ENCODE data around the gene TBX6. TPM values are rescaled to one million over a fixed set of nuclear protein-coding genes. Genes with fewer than 3 reads are reported as not detected.
"Not testable (repeated sequence)": the region's sequence is repeated elsewhere in the genome, so short reads cannot be mapped to it uniquely, and the experiment has no call there.

The TBX6 gene
- total RNA-seq, 1 experiment from 2014 or later, result not detected

DNA sequence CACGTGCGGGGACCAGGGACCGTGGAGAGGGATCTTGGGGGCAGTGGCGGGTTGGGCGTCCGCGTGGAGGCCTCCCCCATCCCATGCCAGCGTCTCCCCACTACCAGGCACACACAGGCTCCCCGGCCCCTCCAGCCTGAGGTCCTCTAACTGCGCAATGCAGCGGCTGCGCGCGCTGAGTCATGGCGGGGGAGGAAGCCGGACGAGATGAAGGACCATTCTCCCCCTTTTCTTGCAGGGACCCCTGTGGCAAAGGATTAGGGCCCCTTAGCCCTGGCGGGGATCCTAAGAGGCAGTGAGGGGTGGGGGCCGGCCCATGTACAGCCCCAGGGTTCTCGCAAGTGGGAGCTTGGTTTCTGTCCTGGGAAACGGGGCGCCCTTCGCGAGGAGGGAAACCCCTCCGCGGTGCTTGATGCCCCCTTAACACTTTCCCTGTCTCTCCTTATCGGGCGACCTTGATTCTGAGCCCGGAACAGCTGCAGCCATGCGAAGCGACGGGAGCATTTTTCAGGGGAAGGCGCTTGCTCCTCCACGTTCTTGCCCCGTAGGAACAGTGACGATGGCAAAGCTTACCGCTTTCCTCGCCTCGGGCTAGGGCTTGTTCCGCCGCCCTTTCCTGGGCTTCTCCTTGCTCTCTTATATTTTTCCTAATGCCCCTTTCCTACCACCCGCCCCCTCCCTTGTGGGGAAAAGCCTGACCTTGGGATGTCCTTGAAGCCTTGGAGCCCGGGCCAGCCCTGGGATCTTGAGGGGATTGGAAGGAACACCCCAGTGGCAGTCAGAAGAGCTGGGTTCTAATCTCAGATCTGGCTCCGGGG is 25.6 kb downstream of the TBX6 start:
- DNase-seq (ENCODE audit: low spot score), result no peak

DNA sequence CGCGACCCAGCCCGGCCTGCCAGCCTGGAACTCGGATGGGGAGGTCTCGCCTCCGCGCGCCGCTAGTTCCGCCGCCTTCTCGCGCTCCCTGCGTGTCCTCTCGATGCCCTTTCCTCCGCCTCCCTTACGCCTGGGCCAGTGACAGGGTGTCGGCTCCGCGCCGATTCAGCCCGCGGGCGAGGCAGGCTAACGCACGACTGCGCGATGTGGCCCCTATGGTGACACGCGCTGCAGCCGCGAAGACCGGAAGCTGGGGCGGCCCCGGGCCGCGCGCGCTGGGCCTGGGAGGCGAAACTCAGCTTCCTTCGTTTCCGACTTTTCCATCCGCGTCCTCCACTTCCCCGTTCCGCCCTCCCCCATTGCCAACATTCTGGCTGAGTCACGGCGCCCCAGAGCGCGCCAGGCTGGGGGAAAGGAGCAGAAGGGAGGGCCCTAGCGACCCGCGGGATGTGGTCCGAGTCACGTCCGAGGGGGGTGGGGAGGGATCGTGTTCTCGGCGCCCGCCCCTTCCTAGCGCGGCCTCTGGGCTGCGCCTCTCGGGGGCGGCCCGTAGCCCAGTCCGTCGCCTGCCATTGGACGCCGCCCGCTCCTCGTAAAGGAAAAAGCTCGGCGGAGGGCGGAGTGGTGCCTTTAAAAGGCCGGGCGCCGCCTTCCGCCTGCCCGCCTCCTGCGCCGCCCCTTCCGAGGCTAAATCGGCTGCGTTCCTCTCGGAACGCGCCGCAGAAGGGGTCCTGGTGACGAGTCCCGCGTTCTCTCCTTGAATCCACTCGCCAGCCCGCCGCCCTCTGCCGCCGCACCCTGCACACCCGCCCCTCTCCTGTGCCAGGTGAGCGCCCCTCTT is 26.4 kb downstream of the TBX6 start, which contains the start of gene ALDOA:
ALDOA (plus strand) TSS at position 659 of the 841 bp plus-strand sequence. CDS start 1,138 bp downstream, outside the sequence.
- peak; percentile 97 for DNase-seq (ENCODE audit: low spot score)

DNA sequence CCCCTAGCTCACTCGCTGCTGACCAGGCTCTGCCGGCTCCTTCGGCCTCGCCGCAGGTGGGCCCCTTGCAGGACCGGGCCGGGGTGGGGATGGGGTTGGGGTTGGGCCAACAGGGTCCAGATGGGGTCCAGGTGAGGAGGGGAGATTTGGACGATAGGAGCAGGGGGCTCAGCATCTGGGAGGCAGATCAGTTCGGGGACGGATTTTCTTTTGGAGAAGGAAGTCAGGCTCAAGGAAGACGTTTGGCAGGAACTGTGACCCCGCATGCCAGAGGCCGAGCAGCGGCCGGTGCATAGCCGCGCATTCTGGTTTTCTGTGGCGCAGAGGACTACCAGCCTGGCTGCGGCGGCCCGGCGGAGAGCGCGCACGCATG is 27.0 kb downstream of the TBX6 start:
- DNase-seq (ENCODE audit: low spot score), result no peak

DNA sequence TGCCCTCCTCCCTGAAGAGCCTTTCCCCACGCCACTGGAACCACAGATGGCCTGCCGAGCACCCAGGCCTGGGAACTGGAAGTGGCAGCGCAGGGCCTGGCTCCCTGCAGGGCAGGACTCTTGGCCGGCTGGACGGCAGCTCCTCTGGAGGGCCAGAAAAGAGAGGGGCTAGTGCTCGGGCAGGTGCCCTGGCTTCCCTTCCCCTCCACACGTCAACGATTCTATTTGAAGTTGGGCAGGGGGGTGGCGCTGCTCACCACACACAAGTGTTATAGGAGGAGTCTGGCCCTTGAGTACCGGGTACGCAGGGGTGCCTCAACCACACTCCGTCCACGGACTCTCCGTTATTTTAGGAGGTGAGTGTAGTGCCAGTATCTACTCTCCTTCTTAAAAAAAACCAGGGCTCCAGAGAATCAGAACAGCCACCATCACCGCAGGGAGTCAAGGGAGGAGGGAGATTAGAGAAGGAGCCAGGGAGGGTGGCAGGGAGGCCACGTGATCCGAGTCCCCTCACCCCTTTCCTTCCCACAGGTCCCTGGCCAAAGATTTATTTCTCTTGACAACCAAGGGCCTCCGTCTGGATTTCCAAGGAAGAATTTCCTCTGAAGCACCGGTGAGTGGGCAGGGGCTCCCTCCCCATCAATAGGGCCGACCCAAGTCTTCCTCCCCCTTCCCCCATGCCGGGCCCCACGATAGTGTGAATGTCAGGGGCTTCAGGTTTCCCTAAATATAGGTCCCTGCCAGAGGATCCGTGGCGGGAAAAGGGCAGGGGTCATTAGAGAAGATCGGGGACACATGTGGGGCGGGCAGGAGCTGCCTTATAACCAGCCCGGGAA is 27.6 kb downstream of the TBX6 start:
- DNase-seq (ENCODE audit: low spot score), result peak; percentile 40

DNA sequence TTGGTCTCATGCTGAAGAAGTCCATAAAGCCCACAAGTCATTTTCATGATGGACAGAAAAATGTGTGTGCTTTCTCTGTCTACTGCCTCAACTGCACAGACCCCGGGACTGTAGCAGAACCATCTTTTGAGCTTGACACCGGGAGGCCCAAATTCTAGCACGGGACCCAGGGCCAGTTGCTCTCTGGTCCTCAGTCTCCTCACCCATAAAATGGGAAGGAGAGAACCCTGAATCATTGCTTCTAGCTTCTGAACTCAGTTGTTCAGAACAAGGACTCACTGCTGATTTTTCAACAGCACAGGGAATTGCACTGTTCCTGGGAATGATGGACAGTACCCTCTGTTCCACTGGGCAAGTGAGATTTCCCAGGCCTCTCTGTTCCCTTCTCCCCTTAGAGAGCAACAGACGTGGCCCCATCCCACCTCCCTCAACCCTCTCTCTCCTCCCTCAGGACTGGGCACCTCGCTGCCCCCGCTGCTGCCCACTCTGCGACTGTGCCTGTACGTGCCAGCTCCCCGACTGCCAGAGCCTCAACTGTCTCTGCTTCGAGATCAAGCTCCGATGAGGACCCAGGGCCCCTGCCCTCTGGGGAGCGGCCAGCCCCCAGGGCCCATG is 28.3 kb downstream of the TBX6 start:
- no peak for DNase-seq (ENCODE audit: low spot score)

DNA sequence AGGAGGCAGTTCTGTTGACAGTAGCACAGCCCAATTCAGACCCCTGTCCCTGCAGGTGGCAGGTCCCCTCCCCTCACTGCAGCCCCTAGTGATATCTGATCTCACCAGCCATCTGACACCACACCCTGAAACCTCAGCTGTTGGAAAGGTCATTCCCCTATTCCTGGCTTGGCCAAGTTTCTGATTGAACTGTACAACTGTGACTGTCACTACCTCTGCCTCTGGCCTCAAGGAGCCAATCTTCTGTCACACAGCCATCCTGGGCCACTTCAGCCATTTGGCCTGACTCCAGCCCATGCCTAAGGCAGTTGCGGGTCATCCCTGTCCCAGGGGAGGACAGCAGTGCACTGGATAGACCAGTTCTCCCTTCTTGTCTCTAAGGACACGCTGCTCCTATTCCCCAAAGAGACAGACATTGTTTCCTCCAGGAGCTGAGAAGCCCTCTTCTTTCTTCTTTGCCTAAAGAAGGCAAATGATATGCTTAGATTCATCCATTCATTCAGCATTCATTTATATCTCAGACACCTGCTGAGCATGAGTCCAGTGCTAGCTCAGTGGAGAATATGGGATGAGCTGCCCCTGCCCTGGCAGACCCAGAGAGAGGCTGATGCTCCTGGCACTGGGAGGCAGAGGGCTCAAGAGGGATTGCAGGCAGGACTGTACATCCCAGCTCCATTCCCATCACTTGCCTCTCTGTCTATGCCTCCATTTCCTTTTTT is 30.7 kb downstream of the TBX6 start:
- no peak for DNase-seq (ENCODE audit: low spot score)

DNA sequence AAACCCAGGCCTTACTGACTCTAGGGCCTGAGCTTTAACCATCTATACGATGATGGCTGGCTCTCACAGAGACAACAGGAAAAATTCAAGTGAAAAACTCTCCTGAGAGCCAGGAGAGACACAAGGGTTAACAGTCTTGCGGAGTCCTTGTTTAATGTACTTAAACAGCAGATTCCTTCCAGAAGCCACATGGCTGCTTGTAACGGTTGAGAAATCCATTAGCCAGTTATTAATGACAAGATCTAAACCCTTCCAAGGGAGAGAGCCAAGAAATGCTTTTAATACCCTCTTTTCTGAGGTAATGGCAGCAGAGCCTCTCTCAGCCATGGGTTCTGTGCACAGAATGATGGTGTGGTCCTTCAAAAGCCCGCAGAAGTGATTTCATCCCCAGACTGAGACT is 31.4 kb downstream of the TBX6 start:
- DNase-seq (ENCODE audit: low spot score), result no peak

DNA sequence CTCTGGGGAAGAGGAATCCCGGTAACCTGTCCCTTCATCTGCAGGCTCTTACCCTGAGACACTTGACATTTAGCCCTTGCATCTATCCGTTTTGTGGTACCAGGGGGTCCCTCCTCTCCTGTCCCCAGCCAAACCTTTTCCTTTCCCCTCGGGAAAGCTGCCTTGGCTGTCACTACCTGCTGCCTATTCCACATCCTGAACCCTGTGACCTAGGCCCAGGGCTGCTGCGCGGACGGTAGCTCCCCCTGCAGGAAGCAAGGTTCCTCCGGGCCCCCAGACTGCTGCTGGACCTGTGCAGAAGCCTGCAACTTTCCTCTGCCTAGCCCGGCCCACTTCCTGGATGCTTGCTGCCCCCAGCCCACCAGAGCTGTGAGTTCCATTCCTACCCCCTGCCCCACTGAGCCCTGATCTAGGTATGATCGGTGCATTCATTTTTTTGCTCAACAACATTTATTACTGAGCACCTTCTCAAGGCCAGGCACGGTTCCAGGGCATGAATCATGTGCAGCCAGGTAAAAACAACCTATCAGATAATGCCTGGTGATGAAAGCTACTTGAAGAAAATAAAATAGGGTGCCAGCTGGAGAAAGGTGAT is 36.7 kb downstream of the TBX6 start:
- DNase-seq (ENCODE audit: low spot score), result no peak

DNA sequence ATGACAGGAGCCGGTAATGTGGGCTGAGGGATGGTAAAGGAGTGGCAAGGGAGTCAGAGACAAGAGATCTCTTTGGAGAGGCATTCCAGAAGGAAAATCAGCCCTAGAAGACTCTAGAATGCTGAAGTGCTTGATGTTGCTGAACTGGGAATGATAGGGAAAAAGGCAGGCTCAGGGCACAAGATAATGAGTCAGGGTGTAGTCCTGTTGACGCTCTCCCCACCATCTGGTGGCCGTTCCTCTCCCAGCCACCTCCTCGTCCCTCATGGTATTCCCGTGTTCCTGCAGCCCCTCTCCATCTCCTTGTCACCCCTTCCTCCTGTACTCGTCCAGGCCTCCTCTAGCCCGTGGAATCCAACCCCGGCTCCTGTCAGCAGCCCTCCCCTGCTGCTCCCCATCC is 37.3 kb downstream of the TBX6 start:
- DNase-seq (ENCODE audit: low spot score), result no peak

DNA sequence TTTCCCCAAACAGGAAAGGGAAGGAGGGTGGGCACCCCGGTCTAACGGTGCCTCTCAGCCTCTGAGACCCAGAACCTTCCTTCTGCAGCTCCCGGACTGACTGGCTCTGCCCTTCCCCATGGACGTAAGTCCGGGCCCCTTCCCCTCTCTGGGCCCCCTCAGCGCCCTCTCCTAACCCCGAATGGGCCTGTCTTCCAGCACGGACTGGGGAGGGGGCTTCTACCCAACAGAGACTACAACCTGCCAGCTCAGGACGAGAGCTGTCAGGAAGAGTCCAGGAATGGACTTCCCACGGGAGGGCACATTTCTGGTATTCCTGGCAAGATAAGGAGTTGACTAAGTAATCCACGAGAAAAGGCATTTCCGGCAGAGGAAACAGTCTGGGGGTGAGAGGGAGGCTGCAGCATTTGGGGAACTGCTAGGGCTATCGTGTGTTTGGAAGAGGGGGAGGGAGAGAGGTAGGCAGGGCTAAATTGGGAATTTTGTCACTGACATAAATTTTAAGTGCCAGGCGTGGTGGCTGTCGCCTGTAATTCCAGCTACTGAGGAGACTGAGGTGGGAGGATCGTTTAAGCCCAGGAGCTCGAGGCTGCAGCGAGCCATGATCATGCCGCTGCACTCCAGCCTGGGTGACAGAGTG is 38.2 kb downstream of the TBX6 start:
- no peak for DNase-seq (ENCODE audit: low spot score)

DNA sequence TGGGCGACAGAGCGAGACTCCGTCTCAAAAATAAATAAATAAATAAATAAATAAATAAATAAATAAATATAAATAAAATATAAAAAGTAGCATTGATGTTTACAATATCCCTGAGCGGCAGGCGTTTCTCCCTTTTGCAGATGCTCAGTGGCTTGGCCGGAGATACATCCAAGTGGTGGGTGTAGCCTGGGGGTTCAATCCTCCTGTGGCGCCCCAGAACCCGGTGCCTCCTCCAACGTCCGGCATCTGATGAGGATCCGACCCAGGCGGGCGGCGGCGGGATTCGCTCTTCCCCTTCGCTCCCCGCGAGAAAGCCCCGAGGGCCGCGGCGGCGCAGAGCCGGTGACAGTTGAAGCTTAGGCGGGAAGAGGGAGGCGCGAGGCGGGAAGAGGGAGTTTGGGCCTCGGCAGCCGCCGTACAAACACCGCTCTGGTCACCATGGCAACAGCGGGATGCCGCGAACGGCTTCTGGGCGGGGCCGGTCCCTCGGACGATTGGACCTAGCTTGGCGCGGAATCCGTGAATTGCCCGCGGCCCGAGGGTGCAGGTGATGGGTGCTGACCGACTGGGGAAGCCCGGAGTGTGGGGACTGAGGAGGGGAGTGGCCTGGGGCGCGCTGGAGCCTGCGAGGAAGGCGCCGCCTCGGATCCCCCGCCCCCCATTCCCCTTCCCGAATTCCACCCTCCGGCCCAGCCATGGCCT is 38.9 kb downstream of the TBX6 start:
- peak; percentile 86 for DNase-seq (ENCODE audit: low spot score)

DNA sequence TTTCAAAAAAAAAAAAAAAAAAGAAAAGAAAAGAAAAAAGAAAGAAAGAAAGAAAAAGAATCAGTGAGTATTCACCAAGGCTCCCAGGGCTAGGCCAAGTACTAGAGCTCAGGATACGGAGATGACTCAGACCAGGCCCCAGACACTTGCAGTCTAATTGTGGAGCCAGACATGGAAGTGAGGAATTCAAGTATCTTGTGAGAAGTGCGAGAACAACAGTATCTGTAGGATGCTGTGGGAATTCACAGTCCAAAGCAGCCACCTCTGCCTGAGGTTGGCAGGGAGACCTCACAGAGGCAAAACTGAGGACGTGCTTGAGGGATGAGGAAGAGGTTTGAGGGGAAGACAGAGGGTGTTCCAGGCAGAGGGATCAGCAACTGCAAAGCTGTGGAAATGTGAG is 40.2 kb downstream of the TBX6 start:
- DNase-seq (ENCODE audit: low spot score), result no peak

DNA sequence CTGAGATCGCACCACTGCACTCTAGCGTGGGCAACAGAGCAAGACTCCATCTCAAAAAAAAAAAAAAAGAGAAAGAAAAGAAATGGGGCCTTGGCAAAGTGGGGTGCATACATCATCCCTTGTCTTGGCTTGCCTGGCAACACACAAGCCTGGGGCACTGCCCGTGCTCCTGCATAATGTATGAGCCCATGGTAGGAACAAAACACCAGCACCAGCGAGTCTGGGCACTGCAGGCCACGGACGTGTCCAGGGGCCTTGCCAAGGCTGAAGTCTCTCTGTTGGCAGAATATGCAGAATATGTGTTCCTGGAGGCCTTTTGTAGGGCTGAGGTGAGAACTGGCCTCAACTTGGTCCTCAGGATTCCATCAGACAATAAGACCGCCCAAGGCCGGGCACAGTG is 41.9 kb downstream of the TBX6 start:
- no peak for DNase-seq (ENCODE audit: low spot score)

DNA sequence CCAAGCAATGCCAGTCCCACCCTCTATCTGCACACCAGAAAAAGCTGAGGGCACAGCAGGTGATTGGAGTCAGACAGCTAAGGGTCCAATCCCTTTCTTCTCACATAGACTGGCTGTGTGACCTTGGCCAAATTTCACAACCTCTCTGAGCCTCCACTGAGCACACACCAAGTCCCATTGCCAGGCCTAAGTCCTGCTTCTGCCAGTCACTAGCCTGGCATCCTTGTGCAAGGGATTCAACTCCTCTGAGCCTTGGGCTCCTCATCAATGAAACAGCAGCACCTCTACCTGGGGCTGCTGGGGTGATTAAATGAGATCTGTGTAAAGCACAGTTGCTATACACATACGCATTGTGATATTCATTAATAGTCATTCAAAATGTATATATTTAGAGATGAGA is 45.1 kb downstream of the TBX6 start:
- DNase-seq (ENCODE audit: low spot score), result no peak

DNA sequence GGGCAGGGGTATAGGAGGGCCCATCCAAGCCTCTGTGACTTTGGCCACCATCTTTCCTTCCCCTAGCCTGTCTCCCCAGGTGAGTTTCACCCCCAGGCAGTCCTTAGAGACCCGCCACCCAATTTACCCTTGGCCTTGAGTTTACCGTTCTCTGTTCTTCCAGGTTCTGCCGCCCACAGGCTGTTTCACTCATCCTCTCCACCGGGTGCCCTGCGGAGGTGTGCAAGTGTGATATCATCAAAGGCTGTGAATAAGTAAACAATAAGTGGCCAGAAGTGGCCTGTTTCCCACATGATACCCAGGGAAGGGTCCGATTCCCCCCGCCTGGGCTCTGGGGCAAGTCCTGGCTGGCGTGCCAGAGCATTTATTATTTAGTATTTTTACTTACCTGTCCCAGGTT is 45.5 kb downstream of the TBX6 start:
- no peak for DNase-seq (ENCODE audit: low spot score)

DNA sequence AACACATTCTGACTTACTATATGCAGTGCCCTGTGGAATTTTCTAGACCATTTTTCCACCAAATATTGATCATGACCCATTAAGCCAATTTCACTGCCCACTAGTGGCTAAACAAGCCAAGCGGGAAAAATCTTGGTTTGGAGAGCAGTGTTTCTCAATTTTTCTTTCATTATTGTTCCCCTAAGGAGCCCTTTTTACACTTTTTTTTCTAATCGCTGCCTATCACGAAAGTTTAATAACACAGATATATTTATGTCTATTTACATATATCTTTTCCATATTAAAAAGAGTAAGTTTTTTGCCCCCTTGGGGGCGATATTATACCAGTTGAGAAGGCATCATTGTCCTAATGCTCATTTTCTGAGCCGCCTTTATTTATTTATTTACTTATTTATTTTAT is 49.9 kb downstream of the TBX6 start:
- no peak for DNase-seq (ENCODE audit: low spot score)

DNA sequence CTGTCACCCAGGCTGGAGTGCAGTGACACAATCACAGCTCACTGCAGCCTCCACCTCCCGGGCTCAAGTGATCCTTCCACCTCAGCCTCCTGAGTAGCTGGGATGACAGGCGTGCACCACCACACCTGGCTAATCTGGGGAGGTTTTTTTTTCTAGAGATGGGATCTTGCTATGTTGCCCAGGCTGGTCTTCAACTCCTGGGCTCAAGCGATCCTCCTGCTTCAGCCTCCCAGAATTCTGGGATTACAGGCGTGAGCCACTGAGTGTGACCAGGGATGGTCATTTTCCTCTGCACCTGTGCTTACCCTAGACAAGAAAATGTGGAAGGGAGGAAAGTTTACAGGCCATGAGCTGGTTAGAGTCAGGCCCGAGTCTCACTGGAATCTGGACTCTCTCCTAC is 51.0 kb downstream of the TBX6 start:
- not testable (repeated sequence) for DNase-seq (ENCODE audit: low spot score)

DNA sequence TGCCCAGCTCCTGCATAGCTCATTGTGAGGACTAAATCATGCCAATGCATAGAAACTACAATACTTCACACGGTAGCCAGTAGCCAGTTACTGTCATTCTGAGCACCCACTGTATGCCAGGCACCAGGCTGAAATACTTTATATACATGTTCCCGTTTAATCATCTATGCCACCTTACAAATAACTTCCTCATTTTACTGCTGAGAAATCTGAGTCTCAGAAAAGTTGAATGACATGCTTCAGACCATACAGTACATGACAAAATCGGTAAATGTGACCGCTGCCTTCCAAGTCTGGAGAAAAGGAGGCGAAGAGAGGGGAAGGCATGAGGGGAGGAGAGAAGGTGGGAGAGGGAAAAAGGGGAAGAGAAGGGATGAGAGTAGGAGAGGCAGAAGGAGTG is 51.5 kb downstream of the TBX6 start:
- DNase-seq (ENCODE audit: low spot score), result no peak
